HG03108 (cell line): Measurements from ENCODE around the gene TMEFF2.

Source experiments
- ATAC-seq: cut with Tn5 transposase; IDR thresholded peaks from one replicate; pipeline ENCODE4 v1.9.1; 2021; ENCODE audit warnings: moderate library complexity; ENCODE audit not compliant: unreplicated experiment

The TMEFF2 gene

GRCh38 chr2:192072261-192072660 lies 122.5 kb downstream of the TMEFF2 start:
- no peak for ATAC-seq

- ATAC-seq = no peak
These were observed 124.6 kb downstream of the TMEFF2 start for GRCh38 chr2:192070099-192070498.

DNA sequence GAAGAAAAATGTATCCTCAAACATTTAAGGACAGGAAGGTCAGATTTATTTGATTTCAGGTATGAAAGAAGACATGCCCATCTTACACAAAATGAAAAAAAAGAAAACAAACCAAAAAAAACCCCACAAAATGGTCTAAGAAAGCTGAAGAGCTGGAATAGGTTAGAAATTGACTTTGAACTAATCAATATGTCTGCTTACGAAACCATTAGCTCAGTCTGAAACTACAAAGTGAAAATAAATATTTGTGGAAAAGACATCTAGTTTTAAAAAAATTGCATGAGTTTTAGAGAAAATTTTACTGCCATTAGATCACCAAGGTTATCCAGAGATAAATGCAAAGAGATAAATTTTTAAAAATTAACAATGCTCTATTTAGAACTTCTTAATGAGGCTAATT lies 125.3 kb downstream of the TMEFF2 start:
- no peak for ATAC-seq

DNA sequence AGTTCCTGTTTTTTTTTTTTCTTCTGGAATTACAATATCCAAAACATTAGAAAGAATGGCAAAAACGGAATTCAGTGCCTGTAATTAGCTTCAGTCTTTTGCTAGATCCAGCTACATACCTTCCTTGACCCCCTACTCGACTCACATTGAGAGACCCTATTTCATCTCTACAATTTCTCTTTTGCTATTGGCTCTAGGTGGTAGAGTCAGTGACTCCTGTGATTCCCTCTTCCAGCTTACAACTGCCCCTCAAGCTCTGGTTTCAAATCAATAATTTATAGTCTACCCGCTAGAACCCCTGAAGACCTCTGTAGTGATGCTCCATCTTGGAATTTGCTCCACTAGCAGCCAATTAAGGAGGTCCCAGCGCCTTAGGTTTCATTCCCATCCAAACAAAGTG lies 125.8 kb downstream of the TMEFF2 start:
- no peak for ATAC-seq

DNA sequence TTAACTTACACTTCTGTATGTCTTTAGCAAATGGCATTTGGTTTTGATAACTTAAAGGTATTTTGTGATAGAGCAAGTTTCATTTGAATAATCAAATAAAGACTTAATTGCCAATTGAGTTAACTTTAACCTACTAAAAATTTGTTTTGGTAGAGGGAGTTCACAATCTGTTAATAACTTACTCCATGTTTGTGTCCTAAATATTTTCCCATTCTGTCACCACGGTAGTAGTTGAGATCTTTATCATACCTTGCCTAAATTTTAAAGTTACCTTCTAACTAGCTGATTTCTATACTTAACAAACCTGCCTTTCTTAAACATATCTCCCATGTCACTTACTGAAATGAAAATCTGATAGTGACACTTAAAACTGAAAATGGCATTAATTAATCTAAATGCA lies 127.1 kb downstream of the TMEFF2 start:
- no peak for ATAC-seq

- ATAC-seq = no peak
These were observed 130.3 kb downstream of the TMEFF2 start for GRCh38 chr2:192064459-192064858.

GRCh38 chr2:192060161-192060560 lies 134.6 kb downstream of the TMEFF2 start:
- ATAC-seq = no peak

GRCh38 chr2:192059266-192059665 lies 135.5 kb downstream of the TMEFF2 start:
- no peak for ATAC-seq

- no peak for ATAC-seq
These were observed 140.8 kb downstream of the TMEFF2 start for GRCh38 chr2:192053921-192054320.

DNA sequence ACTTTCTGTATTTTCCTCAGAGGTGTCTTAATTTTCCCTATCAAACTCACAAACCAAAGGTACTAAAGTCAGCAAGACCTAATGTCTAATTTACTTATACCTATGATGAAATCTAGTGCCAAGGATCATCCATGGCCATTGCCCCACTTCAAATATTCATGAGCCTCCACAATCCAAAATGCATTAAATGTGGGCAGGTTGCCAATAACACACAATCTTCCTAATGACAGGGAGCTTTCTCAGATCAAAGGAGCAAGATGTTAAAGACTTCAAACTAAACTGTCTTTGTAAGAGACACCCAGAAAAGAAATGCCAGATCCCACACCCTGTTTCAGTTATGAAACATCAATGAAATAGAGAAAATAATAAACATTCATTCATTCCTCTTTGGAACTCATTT lies 143.2 kb downstream of the TMEFF2 start:
- no peak for ATAC-seq

- no peak for ATAC-seq
These were observed 145.4 kb downstream of the TMEFF2 start for GRCh38 chr2:192049362-192049761.

DNA sequence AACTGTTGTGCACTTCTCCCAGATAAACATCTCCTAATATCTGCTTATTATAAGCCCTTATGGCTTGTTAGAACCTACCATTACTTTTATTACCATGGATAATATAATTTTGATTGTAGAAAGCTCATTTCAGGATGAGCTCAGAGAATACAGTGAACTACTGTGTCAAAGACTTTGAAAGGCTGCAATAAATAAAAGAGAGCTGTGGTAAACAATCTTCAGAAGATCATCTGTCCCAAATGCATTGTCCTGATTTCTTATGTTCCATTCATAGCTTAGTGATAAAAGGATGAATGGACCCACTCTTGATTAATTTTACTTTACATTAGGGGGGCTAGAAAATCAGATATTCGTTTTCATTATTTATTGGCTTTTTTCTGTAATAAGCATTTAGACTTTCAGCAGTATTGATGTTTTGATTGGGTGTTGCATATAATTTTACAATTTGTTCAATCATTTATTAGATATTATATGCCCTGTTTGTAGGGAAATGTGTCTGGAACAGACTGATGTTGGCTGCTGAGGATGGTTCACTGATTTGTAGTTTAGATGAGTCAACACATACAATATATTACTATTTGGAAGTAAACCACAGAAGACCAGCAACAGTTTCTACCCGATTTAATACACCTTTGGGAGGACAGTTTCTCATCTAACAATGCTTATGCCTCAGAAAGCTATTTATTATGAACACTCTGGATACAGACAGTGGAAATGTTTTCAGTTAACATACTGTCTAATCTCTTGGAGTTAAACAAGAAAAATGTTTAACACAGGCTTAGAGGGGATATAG lies 147.2 kb downstream of the TMEFF2 start:
- ATAC-seq = no peak

GRCh38 chr2:192044496-192044895 lies 150.2 kb downstream of the TMEFF2 start:
- ATAC-seq = no peak

DNA sequence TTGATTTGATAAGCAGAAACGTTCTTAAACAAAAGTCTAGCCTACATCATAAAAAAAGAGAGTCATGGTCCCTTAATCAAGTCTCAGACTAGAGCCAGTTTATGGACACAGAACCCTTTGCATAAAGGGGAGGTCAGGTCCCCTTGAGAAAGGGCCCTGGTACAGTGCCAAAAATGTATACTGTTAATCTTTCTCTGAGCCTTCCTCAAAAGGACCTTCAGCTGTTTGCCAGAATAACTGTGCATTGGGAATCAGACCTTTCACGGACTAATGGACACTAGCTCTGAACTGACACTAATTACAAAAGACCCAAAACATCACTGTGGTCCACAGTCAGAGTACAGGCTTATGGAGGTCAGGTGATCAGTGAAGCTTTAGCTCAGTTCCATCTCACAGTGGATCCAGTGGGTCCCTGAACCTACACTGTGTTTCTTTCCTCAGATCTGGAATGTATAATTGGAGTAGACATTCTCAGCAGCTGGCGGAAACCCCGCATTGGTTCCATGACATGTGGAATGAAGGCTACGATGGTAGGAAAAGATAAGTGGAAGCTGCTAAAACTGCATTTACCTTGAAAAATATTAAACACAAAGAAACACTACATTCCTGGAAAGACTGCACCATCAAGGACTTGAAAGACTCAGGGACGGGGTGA lies 151.4 kb downstream of the TMEFF2 start:
- ATAC-seq = no peak

DNA sequence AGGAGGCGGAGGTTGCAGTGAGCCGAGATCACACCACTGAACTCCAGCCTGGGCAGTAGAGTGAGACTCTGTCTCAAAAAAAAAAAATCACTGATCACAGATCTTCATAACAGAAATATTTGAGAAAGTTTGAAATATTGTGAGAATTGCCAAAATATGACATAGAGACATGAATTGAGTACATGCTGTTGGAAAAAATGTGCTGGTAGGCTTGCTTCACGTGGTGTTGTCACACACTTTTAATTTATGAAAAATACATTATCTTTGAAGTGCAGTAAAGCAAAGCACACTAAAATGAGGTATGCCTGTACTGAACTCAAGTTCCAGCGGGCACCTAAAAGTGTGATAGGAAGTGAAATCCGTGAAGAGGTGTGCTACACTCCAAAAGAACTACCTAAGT lies 152.6 kb downstream of the TMEFF2 start:
- ATAC-seq = no peak

- no peak for ATAC-seq
These were observed 156.6 kb downstream of the TMEFF2 start for GRCh38 chr2:192038110-192038509.

GRCh38 chr2:192035731-192036442 lies 158.8 kb downstream of the TMEFF2 start:
- ATAC-seq = no peak

DNA sequence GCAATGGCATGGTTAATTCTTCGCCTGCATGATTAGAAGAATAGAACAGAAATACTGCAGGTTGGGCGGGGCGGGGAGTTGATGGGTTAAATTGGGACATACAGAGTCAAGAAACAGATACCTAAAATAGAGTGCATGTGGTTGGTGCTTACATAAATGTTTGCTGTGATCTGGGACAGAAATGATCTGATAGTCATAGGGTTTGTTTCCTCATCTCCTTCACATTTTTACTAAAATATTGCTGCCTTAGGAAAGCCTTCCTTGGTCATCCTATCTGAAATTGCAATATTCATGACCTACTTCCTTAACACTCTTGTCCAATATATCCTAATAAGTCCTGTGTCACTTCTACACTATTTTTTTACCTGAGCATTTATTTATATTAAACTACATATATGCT lies 163.9 kb downstream of the TMEFF2 start:
- ATAC-seq = no peak

DNA sequence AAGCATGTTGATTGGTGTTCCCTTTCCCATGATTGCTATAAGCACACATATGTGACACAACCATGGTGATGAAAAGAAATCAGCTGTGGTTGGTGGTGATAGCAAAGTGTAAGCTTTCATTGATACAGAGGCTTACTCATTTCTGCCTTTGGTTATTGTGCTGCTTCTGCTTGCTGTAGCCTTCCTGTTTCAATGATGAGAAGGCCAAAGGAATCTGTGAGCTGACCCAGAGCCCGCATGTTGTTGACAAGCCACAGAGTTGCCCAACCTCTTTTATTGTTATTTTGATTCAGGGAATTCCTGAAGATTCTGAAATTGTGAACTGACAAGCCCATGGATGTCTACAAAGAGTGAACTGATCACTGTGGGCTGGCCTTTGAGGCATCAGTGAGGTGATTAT lies 164.4 kb downstream of the TMEFF2 start:
- ATAC-seq = no peak

DNA sequence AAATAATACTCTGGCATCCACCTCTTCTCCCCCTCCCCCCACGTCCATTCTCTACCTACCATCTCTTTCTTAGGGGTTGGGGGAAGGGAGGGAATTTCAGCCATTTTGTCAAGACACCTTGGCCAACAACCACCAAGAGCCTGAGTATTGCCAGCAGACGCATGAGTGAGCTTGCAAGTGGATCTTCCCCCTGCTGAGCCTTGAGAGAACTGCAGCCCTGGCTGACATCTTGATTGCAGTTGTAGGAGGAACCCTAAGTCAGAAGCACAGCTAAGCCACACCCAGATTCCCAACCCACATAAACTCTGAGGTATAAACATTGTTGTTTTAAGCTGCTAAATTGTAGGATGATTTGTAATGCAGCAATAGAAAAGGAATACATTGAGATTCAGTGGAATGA lies 165.6 kb downstream of the TMEFF2 start:
- no peak for ATAC-seq

- ATAC-seq = no peak
These were observed 168.0 kb downstream of the TMEFF2 start for GRCh38 chr2:192026825-192027120.
